IMR-90 (cell line): Measurements from ENCODE around the gene CLCC1.

ENCODE experiments used
- BHLHE40 ChIP-seq: fragments of 150-350 bp; IDR thresholded peaks from 2 replicates; pipeline ENCODE4 v1.6.1; 2016; ENCODE audit warnings: mild to moderate bottlenecking, low read depth, low read length
- FOS ChIP-seq: fragments of 150-350 bp; IDR thresholded peaks from 2 replicates; pipeline ENCODE4 v1.6.1; 2016; ENCODE audit warnings: low read depth, low read length
- MAZ ChIP-seq: IDR thresholded peaks from 2 replicates; pipeline ENCODE4 v1.6.1; 2012; ENCODE audit warnings: low read depth, mild to moderate bottlenecking, low read length, improper control_type of control experiment, moderate library complexity, borderline replicate concordance
- POLR2A ChIP-seq: IDR thresholded peaks from 2 replicates; pipeline ENCODE4 v1.6.1; 2012; ENCODE audit warnings: mild to moderate bottlenecking, low read depth, low read length
- RCOR1 ChIP-seq: IDR thresholded peaks from 2 replicates; pipeline ENCODE4 v1.6.1; 2012; ENCODE audit warnings: mild to moderate bottlenecking, low read length, improper control_type of control experiment; ENCODE audit not compliant: insufficient replicate concordance
- SMC3 ChIP-seq: fragments of 150-350 bp; IDR thresholded peaks from 2 replicates; pipeline ENCODE4 v1.6.1; 2016; ENCODE audit warnings: low read depth, mild to moderate bottlenecking, antibody characterized with exemption, low read length, moderate library complexity
- TF ChIP-seq, protein P1 (sequence below): conservative IDR thresholded peaks from 2 replicates; pipeline ENCODE4 v1.5.1; 2012; ENCODE audit warnings: mild to moderate bottlenecking, low read depth, low read length, improper control_type of control experiment
- TF ChIP-seq, protein P2 (sequence below): fragments of 150-350 bp; IDR thresholded peaks from 2 replicates; pipeline ENCODE4 v1.6.1; 2016; ENCODE audit warnings: low read depth, mild to moderate bottlenecking, low read length, moderate library complexity, borderline replicate concordance

DNA sequence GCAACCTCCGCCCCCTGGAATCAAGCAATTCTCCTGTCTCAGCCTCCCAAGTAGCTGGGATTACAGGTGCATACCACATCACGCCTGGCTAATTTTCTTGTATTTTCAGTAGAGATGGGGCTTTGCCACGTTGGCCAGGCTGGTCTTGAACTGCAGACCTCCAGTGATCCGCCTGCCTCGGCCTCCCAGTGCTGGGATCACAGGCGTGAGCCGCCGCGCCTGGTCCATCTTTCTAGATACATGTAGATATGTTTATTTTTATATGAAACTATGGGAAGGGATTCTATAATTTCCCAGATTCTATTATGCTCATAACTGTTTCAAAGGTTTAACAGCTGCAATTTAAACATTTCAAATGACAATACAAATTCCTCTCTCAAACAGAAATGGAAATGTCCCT is 27.1 kb downstream of the CLCC1 start:
- no peak for TF ChIP-seq POLR2A
- no peak for TF ChIP-seq SMC3
- TF ChIP-seq, protein P1, sequence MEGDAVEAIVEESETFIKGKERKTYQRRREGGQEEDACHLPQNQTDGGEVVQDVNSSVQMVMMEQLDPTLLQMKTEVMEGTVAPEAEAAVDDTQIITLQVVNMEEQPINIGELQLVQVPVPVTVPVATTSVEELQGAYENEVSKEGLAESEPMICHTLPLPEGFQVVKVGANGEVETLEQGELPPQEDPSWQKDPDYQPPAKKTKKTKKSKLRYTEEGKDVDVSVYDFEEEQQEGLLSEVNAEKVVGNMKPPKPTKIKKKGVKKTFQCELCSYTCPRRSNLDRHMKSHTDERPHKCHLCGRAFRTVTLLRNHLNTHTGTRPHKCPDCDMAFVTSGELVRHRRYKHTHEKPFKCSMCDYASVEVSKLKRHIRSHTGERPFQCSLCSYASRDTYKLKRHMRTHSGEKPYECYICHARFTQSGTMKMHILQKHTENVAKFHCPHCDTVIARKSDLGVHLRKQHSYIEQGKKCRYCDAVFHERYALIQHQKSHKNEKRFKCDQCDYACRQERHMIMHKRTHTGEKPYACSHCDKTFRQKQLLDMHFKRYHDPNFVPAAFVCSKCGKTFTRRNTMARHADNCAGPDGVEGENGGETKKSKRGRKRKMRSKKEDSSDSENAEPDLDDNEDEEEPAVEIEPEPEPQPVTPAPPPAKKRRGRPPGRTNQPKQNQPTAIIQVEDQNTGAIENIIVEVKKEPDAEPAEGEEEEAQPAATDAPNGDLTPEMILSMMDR = no peak
- no peak for TF ChIP-seq RCOR1
- TF ChIP-seq, protein P2, sequence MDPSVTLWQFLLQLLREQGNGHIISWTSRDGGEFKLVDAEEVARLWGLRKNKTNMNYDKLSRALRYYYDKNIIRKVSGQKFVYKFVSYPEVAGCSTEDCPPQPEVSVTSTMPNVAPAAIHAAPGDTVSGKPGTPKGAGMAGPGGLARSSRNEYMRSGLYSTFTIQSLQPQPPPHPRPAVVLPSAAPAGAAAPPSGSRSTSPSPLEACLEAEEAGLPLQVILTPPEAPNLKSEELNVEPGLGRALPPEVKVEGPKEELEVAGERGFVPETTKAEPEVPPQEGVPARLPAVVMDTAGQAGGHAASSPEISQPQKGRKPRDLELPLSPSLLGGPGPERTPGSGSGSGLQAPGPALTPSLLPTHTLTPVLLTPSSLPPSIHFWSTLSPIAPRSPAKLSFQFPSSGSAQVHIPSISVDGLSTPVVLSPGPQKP = no peak
- TF ChIP-seq BHLHE40 = no peak
- TF ChIP-seq MAZ = no peak
- TF ChIP-seq FOS = no peak
